GM12878 (cell line): ENCODE data around the gene CFB. TPM values are rescaled to one million over a fixed set of nuclear protein-coding genes. Genes with fewer than 3 reads are reported as not detected.

Experiments
- CHD1 ChIP-seq: IDR thresholded peaks from 2 replicates; pipeline ENCODE4 v1.6.1; 2012; ENCODE audit warnings: low read depth, low read length, improper control_type of control experiment
- IKZF2 ChIP-seq, 2 experiments: fragments of 450-650 bp; IDR thresholded peaks; 2 replicates each; pipeline ENCODE4 v1.6.1; 2017; ENCODE audit warnings: mild to moderate bottlenecking in 2 of 2, moderate library complexity in 2 of 2
- MXI1 ChIP-seq: fragments of 150-350 bp; IDR thresholded peaks from 2 replicates; pipeline ENCODE4 v1.6.1; 2011; ENCODE audit warnings: low read depth, mild to moderate bottlenecking, inconsistent platforms, low read length, improper control_type of control experiment
- SP1 ChIP-seq: IDR thresholded peaks from one replicate; pipeline ENCODE4 v1.6.1; 2011; ENCODE audit warnings: low read depth, low read length
- WRNIP1 ChIP-seq: IDR thresholded peaks from 2 replicates; pipeline ENCODE4 v1.6.1; 2011; ENCODE audit warnings: low read depth, low read length, improper control_type of control experiment, borderline replicate concordance
- polyA plus RNA-seq, 11 experiments: library from polyadenylated mRNA; depleted of rRNA in 4 of 11; unstranded in 6 of 11; stranded (reverse) in 5 of 11; fragments of >200 nt; fragmentation: Nextera tagmentation in 4 of 11; fragmentation: Illumina TruSeq in 1 of 11; extraction: Ambion mirVana in 4 of 11; extraction: Trizol in 1 of 11; gene quantifications; 1 replicate in 1 of 11; 2 replicates in 10 of 11; pipeline versions ENCODE4 v1.2.1 to v1.2.3, GENCODE V29; 2011 to 2016; ENCODE audit warnings: inconsistent platforms in 2 of 11, missing spikeins in 2 of 11, low read depth in 1 of 11
- total RNA-seq, 4 experiments: library from RNA; depleted of rRNA in 3 of 4; stranded (reverse); fragments of >200 nt in 3 of 4; fragmentation: Illumina TruSeq in 1 of 4; extraction: Trizol in 1 of 4; gene quantifications; 2 replicates each; pipeline versions ENCODE4 v1.2.1 to v1.2.3, GENCODE V29; 2013 to 2021
- TF ChIP-seq, protein P1 (sequence below): fragments of 450-650 bp; IDR thresholded peaks from 2 replicates; pipeline ENCODE4 v1.6.1; 2017; ENCODE audit warnings: mild to moderate bottlenecking, moderate library complexity
- TF ChIP-seq, protein P2 (sequence below): IDR thresholded peaks from 2 replicates; pipeline ENCODE4 v1.6.1; 2011; ENCODE audit warnings: mild to moderate bottlenecking, low read depth, low read length, moderate library complexity; ENCODE audit not compliant: insufficient replicate concordance
- TF ChIP-seq, protein P3 (sequence below): IDR thresholded peaks from 2 replicates; pipeline ENCODE4 v1.6.1; 2012; ENCODE audit warnings: low read depth, low read length, improper control_type of control experiment

CFB gene
- total and polyA plus RNA-seq, 10 of the 15 experiments (the other 5 are each of a cell fraction or from before 2014, with no cell fraction given) = 0.09 to 1.7 (median 0.44) TPM; not detected in 7

DNA sequence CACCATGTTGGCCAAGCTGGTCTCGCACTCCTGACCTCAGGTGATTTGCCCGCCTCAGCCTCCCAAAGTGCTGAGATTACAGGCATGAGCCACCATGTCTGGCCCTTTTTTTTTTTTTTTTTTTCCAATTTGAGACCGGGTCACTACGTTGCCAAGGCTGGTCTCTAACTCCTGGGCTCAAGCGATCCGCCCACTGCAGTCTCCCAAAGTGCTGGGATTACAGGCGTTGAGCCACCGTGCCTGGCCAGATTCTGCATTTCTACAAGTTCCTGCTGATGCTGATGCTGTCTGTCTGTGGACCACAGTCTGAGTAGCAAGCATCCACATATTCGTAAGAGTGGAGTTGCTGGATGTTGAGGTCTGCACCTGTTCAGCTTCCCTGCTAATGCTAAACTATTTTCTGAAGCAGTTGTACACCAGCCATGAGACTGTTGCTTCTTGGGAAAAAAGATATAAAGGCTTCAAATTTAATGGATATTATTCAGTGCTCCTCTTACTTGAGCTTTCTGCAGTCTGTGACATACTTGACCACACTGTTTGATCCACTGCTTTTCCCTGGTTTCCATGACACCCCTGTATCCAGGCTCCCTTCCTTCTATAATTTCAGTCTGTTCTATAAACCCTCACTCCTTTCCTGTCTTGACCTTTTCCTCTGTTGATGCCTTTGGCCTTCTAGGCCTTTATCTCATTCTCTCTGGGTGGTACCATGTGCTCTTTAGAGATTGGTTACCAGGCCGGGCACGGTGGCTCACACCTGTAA lies 33.9 kb upstream of the CFB start (continued):
- TF ChIP-seq, protein P1, sequence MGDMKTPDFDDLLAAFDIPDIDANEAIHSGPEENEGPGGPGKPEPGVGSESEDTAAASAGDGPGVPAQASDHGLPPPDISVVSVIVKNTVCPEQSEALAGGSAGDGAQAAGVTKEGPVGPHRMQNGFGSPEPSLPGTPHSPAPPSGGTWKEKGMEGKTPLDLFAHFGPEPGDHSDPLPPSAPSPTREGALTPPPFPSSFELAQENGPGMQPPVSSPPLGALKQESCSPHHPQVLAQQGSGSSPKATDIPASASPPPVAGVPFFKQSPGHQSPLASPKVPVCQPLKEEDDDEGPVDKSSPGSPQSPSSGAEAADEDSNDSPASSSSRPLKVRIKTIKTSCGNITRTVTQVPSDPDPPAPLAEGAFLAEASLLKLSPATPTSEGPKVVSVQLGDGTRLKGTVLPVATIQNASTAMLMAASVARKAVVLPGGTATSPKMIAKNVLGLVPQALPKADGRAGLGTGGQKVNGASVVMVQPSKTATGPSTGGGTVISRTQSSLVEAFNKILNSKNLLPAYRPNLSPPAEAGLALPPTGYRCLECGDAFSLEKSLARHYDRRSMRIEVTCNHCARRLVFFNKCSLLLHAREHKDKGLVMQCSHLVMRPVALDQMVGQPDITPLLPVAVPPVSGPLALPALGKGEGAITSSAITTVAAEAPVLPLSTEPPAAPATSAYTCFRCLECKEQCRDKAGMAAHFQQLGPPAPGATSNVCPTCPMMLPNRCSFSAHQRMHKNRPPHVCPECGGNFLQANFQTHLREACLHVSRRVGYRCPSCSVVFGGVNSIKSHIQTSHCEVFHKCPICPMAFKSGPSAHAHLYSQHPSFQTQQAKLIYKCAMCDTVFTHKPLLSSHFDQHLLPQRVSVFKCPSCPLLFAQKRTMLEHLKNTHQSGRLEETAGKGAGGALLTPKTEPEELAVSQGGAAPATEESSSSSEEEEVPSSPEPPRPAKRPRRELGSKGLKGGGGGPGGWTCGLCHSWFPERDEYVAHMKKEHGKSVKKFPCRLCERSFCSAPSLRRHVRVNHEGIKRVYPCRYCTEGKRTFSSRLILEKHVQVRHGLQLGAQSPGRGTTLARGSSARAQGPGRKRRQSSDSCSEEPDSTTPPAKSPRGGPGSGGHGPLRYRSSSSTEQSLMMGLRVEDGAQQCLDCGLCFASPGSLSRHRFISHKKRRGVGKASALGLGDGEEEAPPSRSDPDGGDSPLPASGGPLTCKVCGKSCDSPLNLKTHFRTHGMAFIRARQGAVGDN = no peak
- TF ChIP-seq, protein P2, sequence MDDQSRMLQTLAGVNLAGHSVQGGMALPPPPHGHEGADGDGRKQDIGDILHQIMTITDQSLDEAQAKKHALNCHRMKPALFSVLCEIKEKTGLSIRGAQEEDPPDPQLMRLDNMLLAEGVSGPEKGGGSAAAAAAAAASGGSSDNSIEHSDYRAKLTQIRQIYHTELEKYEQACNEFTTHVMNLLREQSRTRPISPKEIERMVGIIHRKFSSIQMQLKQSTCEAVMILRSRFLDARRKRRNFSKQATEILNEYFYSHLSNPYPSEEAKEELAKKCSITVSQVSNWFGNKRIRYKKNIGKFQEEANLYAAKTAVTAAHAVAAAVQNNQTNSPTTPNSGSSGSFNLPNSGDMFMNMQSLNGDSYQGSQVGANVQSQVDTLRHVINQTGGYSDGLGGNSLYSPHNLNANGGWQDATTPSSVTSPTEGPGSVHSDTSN = no peak
- TF ChIP-seq IKZF2 (IDR thresholded peaks at IDR 0.05) = no peak
- TF ChIP-seq, protein P3, sequence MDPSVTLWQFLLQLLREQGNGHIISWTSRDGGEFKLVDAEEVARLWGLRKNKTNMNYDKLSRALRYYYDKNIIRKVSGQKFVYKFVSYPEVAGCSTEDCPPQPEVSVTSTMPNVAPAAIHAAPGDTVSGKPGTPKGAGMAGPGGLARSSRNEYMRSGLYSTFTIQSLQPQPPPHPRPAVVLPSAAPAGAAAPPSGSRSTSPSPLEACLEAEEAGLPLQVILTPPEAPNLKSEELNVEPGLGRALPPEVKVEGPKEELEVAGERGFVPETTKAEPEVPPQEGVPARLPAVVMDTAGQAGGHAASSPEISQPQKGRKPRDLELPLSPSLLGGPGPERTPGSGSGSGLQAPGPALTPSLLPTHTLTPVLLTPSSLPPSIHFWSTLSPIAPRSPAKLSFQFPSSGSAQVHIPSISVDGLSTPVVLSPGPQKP = no peak
- TF ChIP-seq WRNIP1 = no peak
- no peak for TF ChIP-seq SP1
- no peak for TF ChIP-seq MXI1
- no peak for TF ChIP-seq CHD1
